ENCODE results near the gene SLC7A6. TPM values are rescaled to one million over a fixed set of nuclear protein-coding genes. Genes with fewer than 3 reads are reported as not detected.

The SLC7A6 gene
- total and polyA plus RNA-seq, 2 of the 13 experiments (the other 11 are each of a cell fraction or from before 2014, with no cell fraction given): 35.8 to 70.8 TPM

GRCh38 chr16:68257251-68257905 lies 6.9 kb upstream of the SLC7A6 start (continued):
- TF ChIP-seq PRDM10 (CRISPR knock-in tag; IDR thresholded peaks at IDR 0.05; ENCODE audit: low read depth): peak; percentile 6; the same call in 1 of the 2 replicates
- 0 out of 2 replicates have a peak, but pooled peaks have one; percentile 8 for TF ChIP-seq CBX5 (CRISPR knock-in tag; IDR thresholded peaks at IDR 0.05; ENCODE audit: borderline replicate concordance)
- no peak for TF ChIP-seq CEBPZ (IDR thresholded peaks at IDR 0.05; ENCODE audit: low read length)
- no peak for TF ChIP-seq YEATS2 (CRISPR knock-in tag; IDR thresholded peaks at IDR 0.05; ENCODE audit: borderline replicate concordance)
- TF ChIP-seq POLR2A (IDR thresholded peaks at IDR 0.05; ENCODE audit: insufficient read depth in 1 of 2, low read depth in 2 of 2, low read length in 2 of 2): no peak
- TF ChIP-seq ZNF776 (CRISPR knock-in tag; IDR thresholded peaks at IDR 0.05): no peak
- peak; percentile 8; the same call in 1 of the 2 replicates for TF ChIP-seq NRL (CRISPR knock-in tag; IDR thresholded peaks at IDR 0.05; ENCODE audit: borderline replicate concordance)
- TF ChIP-seq CBX2 (IDR thresholded peaks at IDR 0.05; ENCODE audit: low read depth, low read length): no peak
- no peak for TF ChIP-seq CBX2 (CRISPR knock-in tag; IDR thresholded peaks at IDR 0.05; ENCODE audit: low read depth)
- no peak for TF ChIP-seq ZNF598 (CRISPR knock-in tag; IDR thresholded peaks at IDR 0.05; ENCODE audit: borderline replicate concordance)
- TF ChIP-seq ZNF558 (CRISPR knock-in tag; IDR thresholded peaks at IDR 0.05; ENCODE audit: borderline replicate concordance): 0 out of 2 replicates have a peak, but pooled peaks have one; percentile 0
- no peak for TF ChIP-seq THAP7 (CRISPR knock-in tag; IDR thresholded peaks at IDR 0.05)
- TF ChIP-seq POLR2AphosphoS5 (IDR thresholded peaks at IDR 0.05; ENCODE audit: low read depth, low read length): no peak
- no peak for TF ChIP-seq MTA1 (CRISPR knock-in tag; IDR thresholded peaks at IDR 0.05; ENCODE audit: borderline replicate concordance)
- no peak for TF ChIP-seq CREB3 (CRISPR knock-in tag; IDR thresholded peaks at IDR 0.05)
- TF ChIP-seq XBP1 (CRISPR knock-in tag; IDR thresholded peaks at IDR 0.05): no peak
- TF ChIP-seq ZBTB33 (CRISPR knock-in tag; IDR thresholded peaks at IDR 0.05): peak; percentile 81
